MG63 (cell line): ENCODE results near the gene MINK1. TPM values are rescaled to one million over a fixed set of nuclear protein-coding genes. Genes with fewer than 3 reads are reported as not detected.

Experiments
- DNase-seq: peaks from one replicate; pipeline ENCODE4 v3.0.0-alpha.2; 2020
- H3K27me3 ChIP-seq: fragments of 250-450 bp; sonication (Bioruptor Pico); 2 replicates; pipeline ENCODE4 v1.5.1; 2020; ENCODE audit warnings: mild to moderate bottlenecking, moderate library complexity
- H3K36me3 ChIP-seq: fragments of 250-450 bp; sonication (Bioruptor Pico); 2 replicates; pipeline ENCODE4 v1.5.1; 2020; ENCODE audit warnings: mild to moderate bottlenecking, moderate library complexity
- H3K4me3 ChIP-seq: fragments of 250-450 bp; sonication (Bioruptor Pico); 2 replicates; pipeline ENCODE4 v1.5.1; 2020; ENCODE audit warnings: mild to moderate bottlenecking, moderate library complexity
- H3K9me3 ChIP-seq: fragments of 250-450 bp; sonication (Bioruptor Pico); 2 replicates; pipeline ENCODE4 v1.5.1; 2020; ENCODE audit warnings: mild to moderate bottlenecking, moderate library complexity
- total RNA-seq: library from RNA; depleted of rRNA; stranded (reverse); fragments of >200 nt; shearing (Covaris generic); gene quantifications from 2 replicates; pipeline ENCODE4 v1.2.3, GENCODE V29; 2014; ENCODE audit warnings: low replicate concordance; rRNA removed

Gene MINK1
- total RNA-seq, 1 experiment from 2014 or later = 19.1 TPM

DNA sequence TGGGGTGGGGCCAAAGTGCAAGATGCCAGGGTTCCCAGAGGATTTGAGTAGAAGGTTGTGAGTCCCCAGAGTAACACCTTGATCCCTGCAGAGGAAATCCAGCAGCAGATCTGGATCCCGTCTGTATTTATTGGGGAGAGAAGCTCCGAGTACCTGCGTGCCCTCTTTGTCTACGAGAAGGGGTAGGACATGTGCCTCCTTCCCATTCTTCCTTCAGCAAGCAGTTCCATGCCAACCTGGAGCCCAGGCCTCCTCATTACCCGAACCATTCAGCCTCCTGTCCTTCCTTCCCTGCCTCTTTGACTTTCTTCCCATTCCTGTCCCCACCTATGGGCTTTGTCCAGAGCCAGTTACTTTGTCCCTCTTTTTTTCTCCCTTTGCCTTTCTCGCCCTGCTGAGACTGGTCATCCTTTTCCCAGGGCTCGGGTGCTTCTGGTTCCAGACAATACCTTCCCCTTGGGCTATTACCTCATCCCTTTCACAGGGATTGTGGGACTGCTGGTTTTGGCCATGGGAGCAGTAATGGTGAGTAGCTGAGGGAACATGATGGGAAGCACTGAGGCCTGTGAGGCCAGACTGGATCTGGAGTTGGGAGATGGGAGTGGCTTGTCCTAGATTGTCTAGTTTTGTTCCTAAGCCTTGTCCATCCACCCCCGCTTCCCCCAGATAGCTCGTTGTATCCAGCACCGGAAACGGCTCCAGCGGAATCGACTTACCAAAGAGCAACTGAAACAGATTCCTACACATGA is 109.8 kb downstream of the MINK1 start:
- Histone ChIP-seq H3K4me3 (no peak overlapping the region), H3K9me3 (no peaks in the 10 kb centered on the region), H3K36me3 (peaks cover 51% of the 10 kb centered on the region), H3K27me3 (no peaks in the 10 kb centered on the region)
- no peak for DNase-seq

DNA sequence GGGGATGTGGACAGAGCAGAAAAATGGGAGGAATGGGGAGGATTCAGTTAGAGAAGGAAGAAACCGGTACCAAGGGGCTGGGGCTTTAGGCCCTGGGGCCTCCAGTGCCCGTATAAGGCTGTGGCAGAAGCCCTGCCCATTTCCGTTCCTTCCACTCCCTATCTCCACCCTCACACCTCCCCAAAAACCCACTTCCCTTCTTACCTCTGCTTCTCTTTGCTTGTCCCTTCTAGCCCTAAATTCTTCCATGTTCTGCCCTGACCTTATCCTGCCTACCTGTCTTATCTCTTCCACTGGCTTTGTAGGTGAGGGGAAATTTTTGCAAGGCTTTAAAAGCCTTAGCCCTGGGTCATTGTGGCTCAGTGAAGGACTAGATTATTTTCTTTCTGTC is 111.0 kb downstream of the MINK1 start:
- Histone ChIP-seq H3K4me3 (no peak overlapping the region), H3K27me3 (no peaks in the 10 kb centered on the region), H3K36me3 (peaks cover 54% of the 10 kb centered on the region), H3K9me3 (no peaks in the 10 kb centered on the region)
- no peak for DNase-seq

DNA sequence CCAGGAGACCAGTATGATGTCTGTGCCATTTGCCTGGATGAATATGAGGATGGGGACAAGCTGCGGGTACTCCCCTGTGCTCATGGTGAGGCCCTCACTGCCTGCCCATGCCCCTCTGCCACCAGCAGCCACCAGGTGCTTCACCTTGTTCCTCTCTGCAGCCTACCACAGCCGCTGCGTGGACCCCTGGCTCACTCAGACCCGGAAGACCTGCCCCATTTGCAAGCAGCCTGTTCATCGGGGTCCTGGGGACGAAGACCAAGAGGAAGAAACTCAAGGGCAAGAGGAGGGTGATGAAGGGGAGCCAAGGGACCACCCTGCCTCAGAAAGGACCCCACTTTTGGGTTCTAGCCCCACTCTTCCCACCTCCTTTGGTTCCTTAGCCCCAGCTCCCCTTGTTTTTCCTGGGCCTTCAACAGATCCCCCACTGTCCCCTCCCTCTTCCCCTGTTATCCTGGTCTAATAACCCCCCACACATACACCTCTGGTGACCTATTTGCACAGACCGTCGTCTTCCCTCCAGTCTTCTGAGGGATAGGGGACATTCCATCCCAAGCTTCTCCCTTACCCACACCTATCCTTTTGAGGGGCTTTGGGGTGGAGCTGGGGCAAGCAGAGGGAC is 111.5 kb downstream of the MINK1 start:
- no peak overlapping the region for H3K4me3 ChIP-seq
- H3K36me3 ChIP-seq = peaks cover 54% of the 10 kb centered on the region
- no peak for DNase-seq
- H3K9me3 ChIP-seq = no peaks in the 10 kb centered on the region
- H3K27me3 ChIP-seq = no peaks in the 10 kb centered on the region

DNA sequence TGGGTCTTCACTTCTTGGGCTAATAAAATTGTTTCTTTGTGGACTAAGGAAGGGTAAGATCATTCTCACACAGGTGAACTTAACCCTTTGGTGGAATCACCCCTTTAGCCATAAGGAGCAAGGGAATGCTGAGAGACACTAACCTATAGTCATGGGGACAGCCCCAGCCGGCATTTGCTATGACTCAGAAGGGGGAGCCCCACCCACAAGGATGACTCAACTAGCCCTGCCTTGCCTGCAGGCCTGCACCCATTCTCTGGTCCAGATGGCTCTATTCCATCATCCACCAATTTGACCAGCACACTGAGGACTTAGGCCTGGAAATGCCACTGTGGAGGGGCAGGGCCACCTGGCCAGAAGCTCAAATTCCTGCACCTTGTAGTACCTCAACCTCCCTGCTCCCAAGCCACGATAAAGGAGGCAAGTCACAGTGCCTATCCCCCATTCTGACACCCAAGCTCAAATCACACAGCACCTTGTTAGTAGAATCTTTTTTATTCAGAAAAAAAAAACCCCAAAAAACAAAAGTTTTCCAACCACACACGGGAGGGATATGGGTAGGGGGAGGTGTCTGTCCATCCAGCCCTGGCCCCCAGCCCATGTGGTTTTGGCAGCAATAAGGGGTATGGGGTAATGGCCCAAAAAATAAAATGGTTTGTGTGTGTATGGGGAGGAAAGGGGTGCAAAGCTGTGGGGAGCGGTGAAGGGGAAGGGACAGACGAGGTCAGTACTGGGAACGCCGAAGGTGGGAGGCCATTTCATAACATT is 112.2 kb downstream of the MINK1 start:
- Histone ChIP-seq H3K36me3 (peaks cover 54% of the 10 kb centered on the region), H3K27me3 (no peaks in the 10 kb centered on the region), H3K4me3 (peak overlapping the region; percentile 89), H3K9me3 (no peaks in the 10 kb centered on the region)
- peak; percentile 91 for DNase-seq

DNA sequence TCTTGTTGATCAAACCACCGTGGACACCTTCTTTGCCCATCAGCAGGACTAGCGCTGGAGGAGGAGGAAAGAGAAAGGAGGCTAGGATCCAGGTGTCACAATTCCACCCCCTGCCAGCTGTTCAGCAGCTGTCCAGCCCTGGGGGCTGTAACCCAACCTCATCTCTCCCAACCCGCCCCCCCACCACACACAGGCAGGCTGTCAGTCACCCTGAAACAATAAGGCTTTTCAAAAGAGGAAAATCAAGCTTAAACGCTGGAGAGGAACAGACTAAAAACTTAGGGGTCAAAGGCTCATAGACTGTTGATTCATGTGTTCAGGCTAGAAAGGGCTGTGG is 112.8 kb downstream of the MINK1 start:
- Histone ChIP-seq H3K4me3 (peak overlapping the region; percentile 89), H3K36me3 (peaks cover 54% of the 10 kb centered on the region), H3K9me3 (no peaks in the 10 kb centered on the region), H3K27me3 (no peaks in the 10 kb centered on the region)
- no peak for DNase-seq

DNA sequence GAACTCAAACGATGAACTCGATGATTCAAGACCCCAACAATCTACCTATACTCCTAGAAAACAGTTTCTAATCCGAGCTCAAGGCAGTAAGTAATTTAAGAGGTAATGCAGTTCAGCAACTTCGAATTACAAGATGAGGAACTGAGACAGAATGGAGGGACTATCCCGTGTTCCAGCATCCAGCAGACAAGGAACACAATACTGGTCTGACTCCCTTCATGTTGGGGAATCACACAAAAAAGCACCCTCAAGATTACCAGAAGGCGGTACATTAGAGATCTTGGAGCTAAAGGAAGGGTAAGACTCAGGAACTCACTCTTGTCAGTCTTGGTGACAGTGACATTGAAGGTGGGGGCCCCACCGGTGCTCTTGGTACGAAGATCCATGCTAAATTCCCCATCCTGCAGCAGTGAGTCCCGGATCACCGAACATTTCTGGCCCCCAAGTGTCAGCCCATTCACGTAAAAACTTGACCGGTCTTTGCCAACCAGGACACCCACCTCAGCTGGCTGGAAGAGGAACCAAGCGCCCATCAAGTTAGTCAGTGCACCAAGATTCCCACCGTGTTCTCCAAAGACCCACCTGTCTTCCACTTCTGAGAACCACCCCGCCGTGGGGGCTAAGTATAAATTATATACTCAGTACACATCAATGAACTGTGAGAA is 113.3 kb downstream of the MINK1 start:
- Histone ChIP-seq H3K27me3 (no peaks in the 10 kb centered on the region), H3K36me3 (peaks cover 54% of the 10 kb centered on the region), H3K4me3 (peak overlapping the region; percentile 89), H3K9me3 (no peaks in the 10 kb centered on the region)
- no peak for DNase-seq

DNA sequence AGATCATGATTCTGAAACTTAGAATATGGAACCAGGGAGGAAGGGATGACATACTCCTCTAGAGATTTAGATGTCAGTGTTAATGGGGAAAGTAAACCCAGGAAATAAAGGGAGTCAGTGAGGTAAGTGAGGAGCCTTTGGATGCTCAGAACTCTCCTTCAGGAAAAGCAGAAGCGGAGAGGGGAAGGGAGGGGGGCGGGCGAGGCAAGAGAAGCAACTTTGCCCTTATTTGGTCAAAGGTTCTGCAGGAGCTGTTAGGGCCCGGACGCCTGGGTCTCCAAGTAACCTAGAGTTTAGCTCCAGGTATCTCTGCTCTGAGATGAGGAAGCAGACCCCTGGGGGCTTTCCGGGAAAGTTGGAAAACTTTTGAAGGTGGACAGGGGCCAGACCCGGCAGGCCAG is 113.9 kb downstream of the MINK1 start:
- Histone ChIP-seq H3K27me3 (no peaks in the 10 kb centered on the region), H3K36me3 (peaks cover 51% of the 10 kb centered on the region), H3K9me3 (no peaks in the 10 kb centered on the region), H3K4me3 (peak overlapping the region; percentile 89)
- DNase-seq = no peak

Other genes with a start within 250 kb of the MINK1 start
- not detected in 2 replicates for gene SMTNL2, start 248.8 kb upstream of the MINK1 start, total RNA-seq
- gene ALOX15, start 191.7 kb upstream of the MINK1 start, total RNA-seq = not detected in 2 replicates
- gene PELP1, start 129.2 kb upstream of the MINK1 start, total RNA-seq = 13.6 and 15.7 TPM in 2 replicates
- 5.7 and 10.5 TPM in 2 replicates for gene ARRB2, start 122.7 kb upstream of the MINK1 start, total RNA-seq
- gene MED11, start 101.9 kb upstream of the MINK1 start, total RNA-seq = 13.2 and 19.4 TPM in 2 replicates
- gene ZMYND15, start 93.5 kb upstream of the MINK1 start, total RNA-seq = 0.30 and 0.33 TPM in 2 replicates
- gene CXCL16, start 93.4 kb upstream of the MINK1 start, total RNA-seq = 1.8 and 3.7 TPM in 2 replicates
- gene TM4SF5, start 61.5 kb upstream of the MINK1 start, total RNA-seq = not detected in 2 replicates
- gene VMO1, start 47.0 kb upstream of the MINK1 start, total RNA-seq = not detected in 2 replicates
- gene GLTPD2, start 44.4 kb upstream of the MINK1 start, total RNA-seq = not detected in 2 replicates
- gene PSMB6, start 37.2 kb upstream of the MINK1 start, total RNA-seq = 149 and 177 TPM in 2 replicates
- gene PLD2, start 26.2 kb upstream of the MINK1 start, total RNA-seq = 3.7 and 5.8 TPM in 2 replicates
- 0.16 and 0.94 TPM in 2 replicates for gene C17orf107, start 66.2 kb downstream of the MINK1 start, total RNA-seq
- gene CHRNE, start 69.8 kb downstream of the MINK1 start, total RNA-seq = 0.07 TPM in 1 of 2 replicates, not detected in the other
- not detected in 2 replicates for gene GP1BA, start 98.9 kb downstream of the MINK1 start, total RNA-seq
- gene SLC25A11, start 106.7 kb downstream of the MINK1 start, total RNA-seq = 48.0 and 87.3 TPM in 2 replicates
- gene RNF167, start 106.9 kb downstream of the MINK1 start, total RNA-seq = 20.4 and 29.9 TPM in 2 replicates
- gene PFN1, start 115.2 kb downstream of the MINK1 start, total RNA-seq = 182 and 263 TPM in 2 replicates
- 1.3 TPM in 1 of 2 replicates, not detected in the other for gene ENO3, start 117.8 kb downstream of the MINK1 start, total RNA-seq
- 32.2 and 88.3 TPM in 2 replicates for gene SPAG7, start 134.5 kb downstream of the MINK1 start, total RNA-seq
- 1.9 and 5.6 TPM in 2 replicates for gene CAMTA2, start 154.3 kb downstream of the MINK1 start, total RNA-seq
- not detected in 2 replicates for gene INCA1, start 164.2 kb downstream of the MINK1 start, total RNA-seq
- 19.1 and 58.1 TPM in 2 replicates for gene KIF1C, start 164.6 kb downstream of the MINK1 start, total RNA-seq
- gene SLC52A1, start 202.1 kb downstream of the MINK1 start, total RNA-seq = not detected in 2 replicates
- gene ZFP3, start 245.1 kb downstream of the MINK1 start, total RNA-seq = 0.40 and 1.4 TPM in 2 replicates